Measurements from ENCODE around the gene IL22.

The IL22 gene

DNA sequence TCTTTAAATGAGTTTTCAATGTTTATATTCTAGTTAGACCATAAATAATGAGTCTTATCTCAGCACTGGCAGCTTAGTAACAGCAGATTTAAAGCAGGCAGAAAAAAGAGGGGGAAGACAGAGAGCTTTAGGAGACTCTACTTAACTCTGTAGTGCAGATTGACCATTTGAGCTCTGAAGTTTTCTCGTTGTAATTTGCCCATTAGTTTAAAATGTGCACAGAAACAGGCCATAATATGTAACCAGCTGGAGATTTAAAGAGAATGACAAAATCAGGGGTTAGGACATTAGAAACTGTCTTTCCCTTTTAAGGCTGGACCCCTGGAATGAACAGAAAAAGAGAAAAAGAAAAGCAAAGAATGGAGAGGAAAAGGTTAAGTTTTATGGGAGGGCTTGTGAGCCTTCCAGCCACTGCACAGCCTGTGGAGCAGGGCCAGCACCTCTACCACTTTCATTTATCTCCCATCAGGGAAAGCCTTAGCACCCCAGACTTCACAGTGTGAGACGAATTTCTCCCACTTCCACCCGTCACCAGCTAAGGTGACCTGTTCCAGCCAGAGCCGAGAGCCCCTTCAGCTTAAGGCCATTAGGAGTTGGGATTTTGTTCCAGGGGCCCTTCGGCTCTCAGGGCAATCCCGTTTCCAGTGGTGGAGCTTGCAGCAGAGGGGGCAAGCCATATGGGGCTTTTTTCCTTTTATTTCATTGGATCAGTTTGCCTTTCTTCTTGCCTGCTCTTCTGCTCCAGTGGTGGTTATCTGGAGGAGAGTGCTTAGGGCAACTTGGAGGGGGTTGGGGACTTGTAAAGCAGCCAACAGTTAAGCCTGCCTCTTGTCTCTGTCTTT is 8.0 kb downstream of the IL22 start:
- peaks cover 16% of the 10 kb centered on the region for H3K4me1 Mint-ChIP-seq (ENCODE audit: low read depth)
- no peak overlapping the region for H3K27ac Mint-ChIP-seq
- no peaks in the 10 kb centered on the region for H3K27me3 Mint-ChIP-seq
- no peaks in the 10 kb centered on the region for H3K9me3 Mint-ChIP-seq (ENCODE audit: low read depth)
- no peak overlapping the region for H3K4me3 Mint-ChIP-seq
- H3K36me3 Mint-ChIP-seq: no peaks in the 10 kb centered on the region

DNA sequence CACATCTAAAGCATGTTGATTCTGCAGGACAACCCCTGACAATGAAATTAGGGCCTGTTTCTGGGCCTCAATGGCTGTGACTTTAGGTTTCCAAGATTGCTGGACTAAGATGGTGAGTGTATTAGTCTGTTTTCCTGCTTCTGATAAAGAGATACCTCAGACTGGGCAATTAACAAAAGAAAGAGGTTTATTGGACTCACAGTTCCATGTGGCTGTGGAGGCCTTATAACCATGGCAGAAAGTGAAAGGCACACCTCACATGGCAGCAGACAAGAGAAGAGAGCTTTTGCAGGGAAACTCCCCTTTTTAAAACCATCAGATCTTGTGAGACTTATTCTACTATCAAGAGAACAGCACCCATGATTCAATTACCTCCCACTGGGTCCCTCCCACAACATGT is 10.6 kb downstream of the IL22 start:
- H3K4me1 Mint-ChIP-seq (ENCODE audit: low read depth): peaks cover 25% of the 10 kb centered on the region
- H3K4me3 Mint-ChIP-seq: no peak overlapping the region
- H3K9me3 Mint-ChIP-seq (ENCODE audit: low read depth): no peaks in the 10 kb centered on the region
- H3K27ac Mint-ChIP-seq: no peak overlapping the region
- H3K36me3 Mint-ChIP-seq: peaks cover 2% of the 10 kb centered on the region
- H3K27me3 Mint-ChIP-seq: no peaks in the 10 kb centered on the region

DNA sequence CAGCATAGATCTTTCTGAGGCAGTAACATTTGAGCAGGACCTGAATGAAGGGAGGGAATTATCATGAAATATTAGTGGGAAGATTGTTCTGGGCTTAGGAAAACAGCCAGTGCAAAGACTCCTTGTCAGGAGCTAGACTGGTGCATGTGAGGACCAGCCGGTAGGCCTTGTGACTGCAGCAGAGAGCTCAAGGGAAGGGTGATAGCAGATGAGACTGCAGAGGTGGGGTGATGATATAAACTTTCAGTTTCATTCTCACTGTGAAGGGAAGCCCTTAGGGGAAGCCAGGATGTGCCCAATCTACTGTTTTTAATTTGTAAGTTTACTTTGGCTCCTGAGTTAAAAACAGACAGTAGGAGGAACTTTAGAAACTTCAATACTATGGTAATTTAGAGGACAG is 12.4 kb downstream of the IL22 start:
- Mint-ChIP-seq H3K36me3 (peaks cover 6% of the 10 kb centered on the region), H3K27me3 (no peaks in the 10 kb centered on the region), H3K4me3 (peak overlapping the region; percentile 62), H3K27ac (peak overlapping the region; percentile 89), H3K4me1 (ENCODE audit: low read depth) (peaks cover 42% of the 10 kb centered on the region), H3K9me3 (ENCODE audit: low read depth) (no peaks in the 10 kb centered on the region)

DNA sequence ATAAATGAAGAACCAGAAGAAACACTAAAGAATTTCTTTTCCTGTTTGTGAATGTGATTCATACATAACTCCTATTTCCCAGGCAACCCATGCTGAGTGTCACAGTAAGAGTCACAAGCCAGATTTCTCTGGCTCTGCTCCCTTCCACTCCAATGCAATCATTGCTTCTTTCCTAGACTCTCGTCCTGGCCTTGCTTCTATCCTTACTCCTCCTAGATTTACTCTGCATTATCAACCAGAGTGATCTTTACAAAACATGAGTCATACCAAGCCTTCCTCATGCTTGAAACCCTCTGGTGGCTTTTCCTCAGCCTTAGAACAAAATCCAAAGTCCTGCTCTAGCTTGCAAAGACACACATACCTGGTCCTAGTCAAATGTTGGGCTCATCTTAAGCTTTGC is 13.3 kb downstream of the IL22 start:
- no peak overlapping the region for H3K4me3 Mint-ChIP-seq
- peak overlapping the region; percentile 89 for H3K27ac Mint-ChIP-seq
- no peaks in the 10 kb centered on the region for H3K9me3 Mint-ChIP-seq (ENCODE audit: low read depth)
- H3K4me1 Mint-ChIP-seq (ENCODE audit: low read depth): peaks cover 47% of the 10 kb centered on the region
- peaks cover 9% of the 10 kb centered on the region for H3K36me3 Mint-ChIP-seq
- no peaks in the 10 kb centered on the region for H3K27me3 Mint-ChIP-seq

DNA sequence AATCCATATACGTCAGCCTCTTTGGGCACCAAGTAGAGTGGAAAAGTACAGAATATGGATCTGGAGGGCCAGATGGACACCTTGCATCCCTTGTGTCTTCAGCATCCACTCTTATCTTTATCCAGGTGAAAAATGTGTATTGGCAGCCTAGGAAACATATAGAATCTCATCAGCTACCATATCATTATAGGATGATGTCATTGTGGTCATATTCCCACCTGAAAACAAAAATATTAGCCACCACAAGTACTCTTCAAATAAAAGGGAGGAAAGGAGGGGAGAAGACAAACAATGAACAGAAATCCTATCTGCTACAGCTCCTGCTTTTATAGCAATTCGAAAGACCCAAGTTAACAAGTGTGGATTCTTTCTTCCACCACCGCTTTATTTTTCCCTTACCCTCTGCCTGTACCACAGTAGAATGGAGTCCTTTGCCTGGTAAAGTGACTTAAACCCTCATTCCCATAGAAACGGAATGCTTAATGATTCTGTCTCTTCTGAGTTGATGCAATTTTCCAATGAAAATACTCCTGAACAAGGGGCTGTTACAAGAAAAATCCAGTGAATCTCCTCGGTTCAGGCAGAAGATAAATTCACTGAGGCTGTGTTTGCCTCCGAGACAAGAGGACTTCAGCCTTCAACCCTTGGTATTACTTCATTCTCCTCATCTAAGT is 14.0 kb downstream of the IL22 start:
- no peaks in the 10 kb centered on the region for H3K27me3 Mint-ChIP-seq
- H3K36me3 Mint-ChIP-seq: peaks cover 9% of the 10 kb centered on the region
- H3K4me1 Mint-ChIP-seq (ENCODE audit: low read depth): peaks cover 47% of the 10 kb centered on the region
- no peaks in the 10 kb centered on the region for H3K9me3 Mint-ChIP-seq (ENCODE audit: low read depth)
- no peak overlapping the region for H3K4me3 Mint-ChIP-seq
- no peak overlapping the region for H3K27ac Mint-ChIP-seq

DNA sequence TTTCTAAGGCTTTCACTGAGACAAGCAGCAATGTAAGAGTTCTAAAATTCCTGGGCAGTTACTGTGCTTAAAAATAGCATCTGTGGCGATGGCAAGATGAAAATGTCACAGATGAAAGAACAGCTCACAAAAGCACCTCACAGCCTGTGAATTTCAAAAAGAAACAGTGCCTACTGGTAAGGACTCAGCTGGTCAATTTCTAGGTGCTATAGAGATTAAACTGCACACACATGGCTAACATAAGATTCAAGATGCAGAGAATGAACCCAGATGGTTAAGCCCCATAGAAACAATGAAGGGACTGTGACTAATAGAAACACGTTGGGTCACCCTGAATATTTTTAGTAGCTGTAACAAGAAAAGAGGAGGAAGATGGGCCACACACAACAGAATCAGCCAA is 15.8 kb downstream of the IL22 start:
- no peaks in the 10 kb centered on the region for H3K27me3 Mint-ChIP-seq
- H3K27ac Mint-ChIP-seq: no peak overlapping the region
- H3K36me3 Mint-ChIP-seq: peaks cover 9% of the 10 kb centered on the region
- no peaks in the 10 kb centered on the region for H3K9me3 Mint-ChIP-seq (ENCODE audit: low read depth)
- H3K4me1 Mint-ChIP-seq (ENCODE audit: low read depth): peaks cover 48% of the 10 kb centered on the region
- H3K4me3 Mint-ChIP-seq: peak overlapping the region; percentile 89

- peaks cover 48% of the 10 kb centered on the region for H3K4me1 Mint-ChIP-seq (ENCODE audit: low read depth)
- H3K4me3 Mint-ChIP-seq: peak overlapping the region; percentile 89
These were observed 16.3 kb downstream of the IL22 start for GRCh38 chr12:68237078-68237477.

GRCh38 chr12:68236421-68237059 is 16.9 kb downstream of the IL22 start:
- peaks cover 47% of the 10 kb centered on the region for H3K4me1 Mint-ChIP-seq (ENCODE audit: low read depth)
- peaks cover 9% of the 10 kb centered on the region for H3K36me3 Mint-ChIP-seq
- peak overlapping the region; percentile 89 for H3K4me3 Mint-ChIP-seq
- H3K27ac Mint-ChIP-seq: peak overlapping the region; percentile 93
- H3K9me3 Mint-ChIP-seq (ENCODE audit: low read depth): no peaks in the 10 kb centered on the region
- H3K27me3 Mint-ChIP-seq: no peaks in the 10 kb centered on the region

More at GRCh38 chr12:68237078-68237477, 16.3 kb downstream of the IL22 start:
- no peaks in the 10 kb centered on the region for H3K9me3 Mint-ChIP-seq (ENCODE audit: low read depth)
- H3K27ac Mint-ChIP-seq: peak overlapping the region; percentile 93
- H3K36me3 Mint-ChIP-seq: peaks cover 9% of the 10 kb centered on the region
- H3K27me3 Mint-ChIP-seq: no peaks in the 10 kb centered on the region

GRCh38 chr12:68235576-68235975 is 17.8 kb downstream of the IL22 start:
- no peaks in the 10 kb centered on the region for H3K9me3 Mint-ChIP-seq (ENCODE audit: low read depth)
- peak overlapping the region; percentile 38 for H3K27ac Mint-ChIP-seq
- H3K27me3 Mint-ChIP-seq: no peaks in the 10 kb centered on the region
- H3K36me3 Mint-ChIP-seq: peaks cover 9% of the 10 kb centered on the region
- peak overlapping the region; percentile 59 for H3K4me3 Mint-ChIP-seq
- peaks cover 37% of the 10 kb centered on the region for H3K4me1 Mint-ChIP-seq (ENCODE audit: low read depth)

DNA sequence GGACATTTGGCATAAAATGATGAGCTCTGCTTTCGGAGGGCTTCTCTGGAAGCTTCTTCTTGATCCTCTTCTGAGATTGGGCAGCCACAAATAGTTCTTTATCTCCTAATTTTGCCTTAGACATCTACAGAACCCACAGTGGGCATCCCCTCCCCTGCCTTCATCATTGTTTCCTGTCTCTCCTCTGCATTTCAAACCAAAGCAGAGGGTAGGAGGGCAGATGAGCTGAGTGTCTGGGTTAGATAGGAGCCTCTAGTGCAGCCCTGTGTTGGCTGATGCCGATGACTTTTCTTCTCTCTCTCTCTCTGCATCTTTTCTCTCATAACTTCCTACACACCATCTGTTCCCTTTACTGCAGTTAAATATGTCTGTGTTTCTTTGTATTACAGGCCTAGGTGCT is 19.3 kb downstream of the IL22 start:
- Mint-ChIP-seq H3K27ac (no peak overlapping the region), H3K9me3 (ENCODE audit: low read depth) (no peaks in the 10 kb centered on the region), H3K36me3 (peaks cover 9% of the 10 kb centered on the region), H3K4me3 (no peak overlapping the region), H3K4me1 (ENCODE audit: low read depth) (peaks cover 29% of the 10 kb centered on the region), H3K27me3 (no peaks in the 10 kb centered on the region)

GRCh38 chr12:68233498-68233897 is 19.9 kb downstream of the IL22 start:
- peaks cover 29% of the 10 kb centered on the region for H3K4me1 Mint-ChIP-seq (ENCODE audit: low read depth)
- peaks cover 9% of the 10 kb centered on the region for H3K36me3 Mint-ChIP-seq
- H3K27ac Mint-ChIP-seq: no peak overlapping the region
- H3K27me3 Mint-ChIP-seq: no peaks in the 10 kb centered on the region
- H3K4me3 Mint-ChIP-seq: no peak overlapping the region
- no peaks in the 10 kb centered on the region for H3K9me3 Mint-ChIP-seq (ENCODE audit: low read depth)

DNA sequence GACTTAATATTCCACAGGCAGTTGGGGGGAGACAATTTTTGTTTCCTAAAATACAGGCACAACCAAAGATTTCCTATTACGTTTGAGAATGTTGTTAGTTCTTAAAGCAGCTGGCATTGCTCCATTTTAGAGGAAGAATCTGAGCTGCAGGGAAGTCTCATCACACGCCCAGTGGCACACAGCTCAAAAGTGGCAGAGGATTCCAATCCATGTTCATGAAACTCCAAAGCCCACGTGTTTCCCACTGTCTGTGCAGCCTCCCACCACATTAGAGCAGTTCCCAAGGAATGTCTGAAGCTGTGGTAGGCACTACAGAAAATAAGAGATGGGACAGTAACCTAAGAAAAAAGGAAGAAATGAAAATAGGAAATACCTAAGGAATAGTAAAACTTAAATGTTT is 21.7 kb downstream of the IL22 start:
- Mint-ChIP-seq H3K4me3 (no peak overlapping the region), H3K9me3 (ENCODE audit: low read depth) (no peaks in the 10 kb centered on the region), H3K4me1 (ENCODE audit: low read depth) (peaks cover 16% of the 10 kb centered on the region), H3K27ac (no peak overlapping the region), H3K36me3 (peaks cover 4% of the 10 kb centered on the region), H3K27me3 (no peaks in the 10 kb centered on the region)

- Mint-ChIP-seq H3K27ac (no peak overlapping the region), H3K4me3 (no peak overlapping the region), H3K27me3 (no peaks in the 10 kb centered on the region), H3K4me1 (ENCODE audit: low read depth) (peaks cover 12% of the 10 kb centered on the region), H3K9me3 (ENCODE audit: low read depth) (no peaks in the 10 kb centered on the region), H3K36me3 (peaks cover 3% of the 10 kb centered on the region)
These were observed 22.2 kb downstream of the IL22 start for GRCh38 chr12:68231229-68231628.

DNA sequence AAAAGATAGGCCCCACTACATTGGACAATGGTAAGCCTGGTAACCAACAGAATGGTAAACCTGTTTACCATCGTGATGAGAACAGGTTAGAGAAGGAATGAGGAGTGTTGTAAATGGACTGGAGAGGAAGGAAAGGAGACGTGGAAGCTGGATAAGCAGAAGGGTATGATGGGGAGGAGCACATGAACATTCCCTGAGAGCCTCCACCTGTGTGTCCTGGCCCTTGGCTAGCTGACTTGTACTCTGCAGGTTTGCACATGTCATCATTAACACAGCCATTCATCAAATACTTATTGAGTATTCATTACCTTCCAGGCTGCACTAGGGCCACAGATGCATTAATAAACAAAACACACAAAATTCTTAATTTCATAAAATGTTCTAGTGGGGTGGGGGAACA is 23.4 kb downstream of the IL22 start:
- H3K4me1 Mint-ChIP-seq (ENCODE audit: low read depth): peaks cover 4% of the 10 kb centered on the region

GRCh38 chr12:68227356-68227755 is 26.0 kb downstream of the IL22 start:
- H3K36me3 Mint-ChIP-seq: no peaks in the 10 kb centered on the region
- no peaks in the 10 kb centered on the region for H3K27me3 Mint-ChIP-seq
- H3K4me3 Mint-ChIP-seq: no peak overlapping the region
- H3K27ac Mint-ChIP-seq: no peak overlapping the region
- H3K4me1 Mint-ChIP-seq (ENCODE audit: low read depth): peaks cover 6% of the 10 kb centered on the region
- no peaks in the 10 kb centered on the region for H3K9me3 Mint-ChIP-seq (ENCODE audit: low read depth)

More for the DNA sequence above, 23.4 kb downstream of the IL22 start:
- no peaks in the 10 kb centered on the region for H3K36me3 Mint-ChIP-seq
- no peak overlapping the region for H3K27ac Mint-ChIP-seq
- no peaks in the 10 kb centered on the region for H3K9me3 Mint-ChIP-seq (ENCODE audit: low read depth)
- H3K27me3 Mint-ChIP-seq: no peaks in the 10 kb centered on the region
- H3K4me3 Mint-ChIP-seq: no peak overlapping the region

All from activated naive CD8-positive, alpha-beta T cell (primary cell).